Gastrocnemius medialis (tissue), 4 donors: ENCODE data around the gene CKMT2.

ENCODE experiments used
- CTCF ChIP-seq, 5 experiments: fragments of 450-650 bp in 3 of 5; fragments of 200-600 bp in 2 of 5; sonication (generic) in 2 of 5; IDR thresholded peaks in 4 of 5; conservative IDR thresholded peaks in 1 of 5; 1 replicate in 4 of 5; 2 replicates in 1 of 5; pipeline ENCODE4 v1.5.1; 2016 to 2019; ENCODE audit warnings: antibody characterized with exemption in 5 of 5, mild to moderate bottlenecking in 3 of 5, moderate library complexity in 3 of 5
- POLR2A ChIP-seq, 2 donors: fragments of 450-650 bp; IDR thresholded peaks; one replicate each; pipeline ENCODE4 v1.6.1; 2017; ENCODE audit warnings: antibody characterized with exemption in 2 of 2, mild to moderate bottlenecking in 2 of 2, moderate library complexity in 2 of 2

- no peak for TF ChIP-seq CTCF (IDR thresholded peaks at IDR 0.05 in 4 of 5, conservative IDR thresholded peaks at IDR 0.05 in 1 of 5)
- no peak for TF ChIP-seq POLR2A (IDR thresholded peaks at IDR 0.05)
Measured at GRCh38 chr5:81313686-81314085, 80.6 kb downstream of the CKMT2 start.
